ENCODE results near the gene ZNF335.

DNA sequence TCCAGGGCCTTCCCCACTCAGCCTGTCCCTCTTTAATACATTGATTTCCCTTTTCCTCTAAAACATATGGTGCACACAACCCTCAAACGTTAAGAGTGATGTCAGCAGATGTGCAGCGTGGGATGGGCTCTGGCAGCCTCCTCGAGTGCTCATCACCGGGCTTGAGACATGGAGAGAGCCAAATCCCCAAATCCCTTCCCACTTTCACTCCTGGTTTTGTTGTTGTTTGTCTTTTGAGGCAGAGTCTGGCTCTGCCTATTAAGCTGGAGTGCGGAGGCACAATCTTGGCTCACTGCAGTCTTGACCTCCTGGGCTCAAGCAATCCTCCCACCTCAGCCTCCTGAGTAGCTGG is 54.2 kb downstream of the ZNF335 start:
- no peak for TF ChIP-seq CREB1 (IDR thresholded peaks at IDR 0.05; ENCODE audit: low read depth)
- TF ChIP-seq YY1 (IDR thresholded peaks at IDR 0.05; ENCODE audit: low read depth), result no peak
- TF ChIP-seq TEAD4 (IDR thresholded peaks at IDR 0.05), result no peak
- no peak for TF ChIP-seq RAD21 (IDR thresholded peaks at IDR 0.05; ENCODE audit: low read depth)
- TF ChIP-seq, protein P1, sequence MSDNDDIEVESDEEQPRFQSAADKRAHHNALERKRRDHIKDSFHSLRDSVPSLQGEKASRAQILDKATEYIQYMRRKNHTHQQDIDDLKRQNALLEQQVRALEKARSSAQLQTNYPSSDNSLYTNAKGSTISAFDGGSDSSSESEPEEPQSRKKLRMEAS (IDR thresholded peaks at IDR 0.05), result no peak
- TF ChIP-seq, protein P2, sequence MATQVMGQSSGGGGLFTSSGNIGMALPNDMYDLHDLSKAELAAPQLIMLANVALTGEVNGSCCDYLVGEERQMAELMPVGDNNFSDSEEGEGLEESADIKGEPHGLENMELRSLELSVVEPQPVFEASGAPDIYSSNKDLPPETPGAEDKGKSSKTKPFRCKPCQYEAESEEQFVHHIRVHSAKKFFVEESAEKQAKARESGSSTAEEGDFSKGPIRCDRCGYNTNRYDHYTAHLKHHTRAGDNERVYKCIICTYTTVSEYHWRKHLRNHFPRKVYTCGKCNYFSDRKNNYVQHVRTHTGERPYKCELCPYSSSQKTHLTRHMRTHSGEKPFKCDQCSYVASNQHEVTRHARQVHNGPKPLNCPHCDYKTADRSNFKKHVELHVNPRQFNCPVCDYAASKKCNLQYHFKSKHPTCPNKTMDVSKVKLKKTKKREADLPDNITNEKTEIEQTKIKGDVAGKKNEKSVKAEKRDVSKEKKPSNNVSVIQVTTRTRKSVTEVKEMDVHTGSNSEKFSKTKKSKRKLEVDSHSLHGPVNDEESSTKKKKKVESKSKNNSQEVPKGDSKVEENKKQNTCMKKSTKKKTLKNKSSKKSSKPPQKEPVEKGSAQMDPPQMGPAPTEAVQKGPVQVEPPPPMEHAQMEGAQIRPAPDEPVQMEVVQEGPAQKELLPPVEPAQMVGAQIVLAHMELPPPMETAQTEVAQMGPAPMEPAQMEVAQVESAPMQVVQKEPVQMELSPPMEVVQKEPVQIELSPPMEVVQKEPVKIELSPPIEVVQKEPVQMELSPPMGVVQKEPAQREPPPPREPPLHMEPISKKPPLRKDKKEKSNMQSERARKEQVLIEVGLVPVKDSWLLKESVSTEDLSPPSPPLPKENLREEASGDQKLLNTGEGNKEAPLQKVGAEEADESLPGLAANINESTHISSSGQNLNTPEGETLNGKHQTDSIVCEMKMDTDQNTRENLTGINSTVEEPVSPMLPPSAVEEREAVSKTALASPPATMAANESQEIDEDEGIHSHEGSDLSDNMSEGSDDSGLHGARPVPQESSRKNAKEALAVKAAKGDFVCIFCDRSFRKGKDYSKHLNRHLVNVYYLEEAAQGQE (IDR thresholded peaks at IDR 0.05; ENCODE audit: low read depth), result no peak
- no peak for TF ChIP-seq EGR1 (IDR thresholded peaks at IDR 0.05)

All from Ishikawa (cell line).